Measurements from ENCODE around the gene UCP3. TPM values are rescaled to one million over a fixed set of nuclear protein-coding genes. Genes with fewer than 3 reads are reported as not detected.

Gene UCP3
- total and polyA plus RNA-seq, 12 donors: 0.61 to 12.6 (median 1.6) TPM

DNA sequence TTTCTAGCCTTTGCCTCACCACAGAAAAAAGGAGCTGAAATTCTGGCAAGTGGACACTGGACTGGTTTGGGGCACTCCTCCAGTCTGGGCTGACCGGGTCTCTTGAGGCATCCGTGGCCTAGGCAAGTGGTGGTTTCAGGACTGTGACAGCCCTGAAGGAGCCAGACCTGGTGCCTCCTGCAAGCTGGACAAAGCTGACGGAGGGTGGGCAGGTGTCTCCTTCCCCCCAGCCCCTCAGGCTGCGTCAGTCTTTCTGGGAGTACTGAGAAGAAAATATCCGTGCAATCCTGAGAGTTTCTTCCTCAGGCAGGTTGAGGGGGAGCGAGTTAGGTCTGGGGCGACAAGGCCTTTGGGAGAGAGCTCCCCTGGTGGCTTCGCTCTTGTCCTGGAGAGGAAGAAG, 4.3 kb upstream of the UCP3 start:
- peaks cover 0 to 63% (median 32%) of the 10 kb centered on the region in 9 donors for H3K4me1 ChIP-seq
- no peaks in the 10 kb centered on the region for H3K9me3 ChIP-seq
- intact Hi-C loops (cut with DNase I): no loop called here
- TF ChIP-seq, protein P1, sequence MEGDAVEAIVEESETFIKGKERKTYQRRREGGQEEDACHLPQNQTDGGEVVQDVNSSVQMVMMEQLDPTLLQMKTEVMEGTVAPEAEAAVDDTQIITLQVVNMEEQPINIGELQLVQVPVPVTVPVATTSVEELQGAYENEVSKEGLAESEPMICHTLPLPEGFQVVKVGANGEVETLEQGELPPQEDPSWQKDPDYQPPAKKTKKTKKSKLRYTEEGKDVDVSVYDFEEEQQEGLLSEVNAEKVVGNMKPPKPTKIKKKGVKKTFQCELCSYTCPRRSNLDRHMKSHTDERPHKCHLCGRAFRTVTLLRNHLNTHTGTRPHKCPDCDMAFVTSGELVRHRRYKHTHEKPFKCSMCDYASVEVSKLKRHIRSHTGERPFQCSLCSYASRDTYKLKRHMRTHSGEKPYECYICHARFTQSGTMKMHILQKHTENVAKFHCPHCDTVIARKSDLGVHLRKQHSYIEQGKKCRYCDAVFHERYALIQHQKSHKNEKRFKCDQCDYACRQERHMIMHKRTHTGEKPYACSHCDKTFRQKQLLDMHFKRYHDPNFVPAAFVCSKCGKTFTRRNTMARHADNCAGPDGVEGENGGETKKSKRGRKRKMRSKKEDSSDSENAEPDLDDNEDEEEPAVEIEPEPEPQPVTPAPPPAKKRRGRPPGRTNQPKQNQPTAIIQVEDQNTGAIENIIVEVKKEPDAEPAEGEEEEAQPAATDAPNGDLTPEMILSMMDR (IDR thresholded peaks at IDR 0.05): no peak
- no peak overlapping the region for H3K4me3 ChIP-seq
- H3K27me3 ChIP-seq: no peaks in the 10 kb centered on the region
- peaks cover 0 to 39% (median 0%) of the 10 kb centered on the region in 9 donors for H3K36me3 ChIP-seq
- WGBS, 2 donors: 97 to 99% methylated on average over 8 of the region's 8 CpGs
- no peak overlapping the region for H3K27ac ChIP-seq
- DNase-seq (no peak), ATAC-seq (no peak)

DNA sequence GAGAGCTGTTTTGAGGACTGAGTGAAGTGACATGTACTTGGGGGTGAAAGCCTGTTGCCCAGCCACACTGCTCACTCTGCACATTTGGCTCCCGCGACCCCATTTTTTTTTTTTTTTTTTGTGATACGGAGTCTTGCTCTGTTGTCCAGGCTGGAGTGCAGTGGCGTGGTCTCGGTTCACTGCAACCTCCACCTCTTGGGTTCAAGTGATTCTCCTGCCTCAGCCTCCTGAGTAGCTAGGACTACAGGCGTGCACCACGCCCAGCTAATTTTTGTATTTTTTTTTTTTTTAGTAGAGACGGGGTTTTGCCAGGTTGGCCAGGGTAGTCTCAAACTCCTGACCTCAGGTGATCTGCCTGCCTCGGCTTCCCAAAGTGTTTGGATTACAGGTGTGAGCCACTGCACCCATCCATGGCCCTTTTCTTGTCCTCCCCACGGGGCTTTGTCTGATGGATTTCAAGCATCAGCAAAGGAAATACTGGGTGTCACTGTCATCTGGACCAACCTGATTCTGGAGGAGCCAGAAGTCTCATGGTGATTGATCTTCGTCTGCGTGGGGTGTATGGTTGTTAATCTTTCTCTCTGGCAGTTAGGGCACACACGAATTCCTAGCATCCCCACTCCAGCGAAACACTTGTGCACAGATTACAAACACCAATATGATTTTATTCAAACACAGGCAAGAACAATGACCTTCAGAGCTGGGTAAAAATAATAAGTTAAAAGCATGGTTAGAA, 3.4 kb upstream of the UCP3 start:
- WGBS, 2 donors: 96% methylated on average over 14 of the region's 14 CpGs
- DNase-seq: no peak
- H3K4me3 ChIP-seq: no peak overlapping the region
- intact Hi-C loops (cut with DNase I): no loop called here
- peak overlapping the region in 1 of 10 donors; percentile 35 for H3K27ac ChIP-seq
- no peaks in the 10 kb centered on the region for H3K9me3 ChIP-seq
- H3K4me1 ChIP-seq: peaks cover 0 to 60% (median 26%) of the 10 kb centered on the region in 9 donors
- H3K27me3 ChIP-seq: no peaks in the 10 kb centered on the region
- H3K36me3 ChIP-seq: peaks cover 0 to 39% (median 0%) of the 10 kb centered on the region in 9 donors
- ATAC-seq: no peak
- TF ChIP-seq, protein P1 (IDR thresholded peaks at IDR 0.05): no peak

DNA sequence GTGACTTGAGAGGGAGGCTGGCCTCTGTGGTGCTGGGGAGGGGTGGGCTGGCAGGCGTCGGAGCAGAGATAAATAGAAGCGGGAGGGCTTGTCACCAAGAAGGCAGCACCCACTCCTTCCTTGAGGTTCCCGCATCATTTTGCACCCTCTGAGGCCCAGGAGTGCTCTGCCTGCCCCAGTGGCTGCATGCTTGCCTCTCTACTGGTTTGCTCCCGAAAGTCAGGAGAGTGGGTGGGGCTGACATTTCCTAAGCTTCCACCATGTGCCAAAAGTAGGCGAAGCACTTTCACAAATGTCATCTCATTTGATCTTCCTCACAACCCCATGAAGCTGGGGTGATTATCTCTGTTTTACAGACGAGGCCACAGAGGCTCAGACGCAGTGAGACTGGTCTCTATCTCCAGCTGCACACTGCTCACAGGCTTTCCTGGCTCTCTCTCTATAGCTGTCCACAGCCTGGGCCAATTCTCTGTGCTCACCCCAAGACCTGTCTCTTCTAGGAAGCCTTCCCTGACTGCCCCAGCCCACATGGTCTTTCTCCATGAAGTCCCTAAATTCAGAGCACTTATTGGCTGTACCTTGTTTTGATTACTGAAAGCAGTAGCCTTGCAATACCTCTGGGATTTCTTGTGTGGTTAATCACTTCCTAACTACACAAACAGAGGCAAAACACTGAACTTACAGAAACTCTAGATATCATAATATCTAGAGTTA, 2.6 kb upstream of the UCP3 start:
- Histone ChIP-seq H3K4me3 (no peak overlapping the region), H3K36me3 (peaks cover 0 to 37% (median 0%) of the 10 kb centered on the region in 9 donors), H3K4me1 (peaks cover 0 to 60% (median 26%) of the 10 kb centered on the region in 9 donors), H3K9me3 (no peaks in the 10 kb centered on the region), H3K27me3 (no peaks in the 10 kb centered on the region), H3K27ac (peak overlapping the region in 2 of 10 donors; percentile 27 to 35)
- intact Hi-C loops (cut with DNase I): no loop called here
- ATAC-seq: peak in 3 of 8 donors; percentile 14 to 57 (median 36)
- TF ChIP-seq, protein P1 (IDR thresholded peaks at IDR 0.05): no peak
- WGBS, 2 donors: 71% methylated on average over 8 of the region's 8 CpGs
- no peak for DNase-seq

DNA sequence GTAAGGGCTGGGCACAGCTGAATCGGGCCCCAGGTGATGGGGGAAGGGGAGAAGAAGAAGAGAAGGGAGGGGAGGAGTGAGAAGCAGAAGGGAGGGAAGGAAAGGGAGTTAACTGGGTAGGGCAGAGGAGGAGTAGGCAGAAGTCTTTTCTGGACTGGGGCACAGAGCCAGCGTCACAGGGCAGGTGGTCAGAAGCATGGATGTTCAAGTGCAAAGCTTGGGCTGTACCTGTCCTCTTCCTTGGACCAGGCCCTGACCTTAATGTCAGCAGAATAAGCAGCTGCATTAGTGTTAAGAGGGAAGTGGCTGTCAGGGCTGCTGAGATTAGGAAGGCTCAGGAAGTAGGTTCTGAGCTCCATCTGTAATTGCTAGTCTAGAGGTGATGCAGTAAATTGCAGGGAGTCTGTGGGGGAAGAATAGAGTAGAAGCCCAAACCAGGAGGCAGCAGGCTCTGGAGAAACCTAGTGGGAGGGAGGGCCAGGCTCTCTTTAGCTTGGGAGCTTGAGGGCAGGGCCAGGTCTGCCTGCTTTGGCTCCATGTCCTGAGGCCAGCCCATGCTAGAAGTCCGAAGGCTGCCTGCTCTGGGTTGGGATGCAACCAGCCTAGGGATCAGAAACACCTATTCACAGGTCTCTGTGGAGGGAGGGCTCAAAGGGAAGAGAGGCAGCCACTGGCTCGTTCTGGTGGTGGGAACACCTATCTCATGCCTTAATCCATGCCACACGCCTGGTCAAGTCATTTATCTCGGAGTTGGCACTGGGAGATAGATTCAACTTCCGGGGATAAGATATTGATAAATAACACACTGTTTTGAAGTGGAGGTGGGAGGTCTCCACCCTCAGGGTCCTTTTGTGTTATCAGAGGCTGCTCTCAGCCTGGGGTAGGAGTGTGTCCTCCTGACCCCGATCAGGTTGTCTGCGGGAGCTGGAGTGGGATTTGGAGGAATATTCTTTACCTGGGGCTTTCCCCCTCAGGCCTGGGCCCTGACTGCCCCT, 1.7 kb upstream of the UCP3 start:
- Histone ChIP-seq H3K27me3 (no peaks in the 10 kb centered on the region), H3K4me1 (peaks cover 0 to 67% (median 26%) of the 10 kb centered on the region in 9 donors), H3K36me3 (peaks cover 0 to 34% (median 0%) of the 10 kb centered on the region in 9 donors), H3K4me3 (no peak overlapping the region), H3K9me3 (no peaks in the 10 kb centered on the region), H3K27ac (peak overlapping the region in 3 of 10 donors; percentile 30 to 65 (median 35))
- DNase-seq (no peak), ATAC-seq (no peak)
- intact Hi-C loops (cut with DNase I): no loop called here
- TF ChIP-seq, protein P1 (IDR thresholded peaks at IDR 0.05): no peak
- 81 to 84% methylated on average over 9 of the region's 9 CpGs for WGBS, 2 donors

Data from heart right ventricle (tissue), 16 donors.